NCI-H345 (cell line): ENCODE results near the gene MARCKSL1.
A peak's percentile ranks its signal among the peaks of the same experiment; 100 is the strongest.

ENCODE experiments used
- DNase-seq: peaks from one replicate; lab custom pipeline; 2025; lab: John Stamatoyannopoulos, UW

MARCKSL1 gene

GRCh38 chr1:32352831-32353383, 16.9 kb upstream of the MARCKSL1 start:
- DNase-seq = no peak

GRCh38 chr1:32352239-32352745, 16.3 kb upstream of the MARCKSL1 start:
- DNase-seq = no peak

- DNase-seq = peak; percentile 98
Measured at GRCh38 chr1:32351399-32352238, 15.6 kb upstream of the MARCKSL1 start.

- peak; percentile 84 for DNase-seq
Measured at GRCh38 chr1:32350785-32351398, 14.9 kb upstream of the MARCKSL1 start.

GRCh38 chr1:32349211-32349708, 13.2 kb upstream of the MARCKSL1 start:
- no peak for DNase-seq

GRCh38 chr1:32346532-32347157, 10.6 kb upstream of the MARCKSL1 start:
- no peak for DNase-seq

GRCh38 chr1:32345289-32345827, 9.3 kb upstream of the MARCKSL1 start:
- no peak for DNase-seq

- DNase-seq = no peak
Measured at GRCh38 chr1:32342704-32343103, 6.7 kb upstream of the MARCKSL1 start.

GRCh38 chr1:32341971-32342370, 5.9 kb upstream of the MARCKSL1 start:
- no peak for DNase-seq

GRCh38 chr1:32341186-32341757, 5.2 kb upstream of the MARCKSL1 start:
- no peak for DNase-seq

GRCh38 chr1:32339363-32339978, 3.4 kb upstream of the MARCKSL1 start:
- no peak for DNase-seq

- no peak for DNase-seq
Measured at GRCh38 chr1:32338637-32339145, 2.7 kb upstream of the MARCKSL1 start.

GRCh38 chr1:32337855-32338636, 2.0 kb upstream of the MARCKSL1 start:
- DNase-seq = no peak

- no peak for DNase-seq
Measured at GRCh38 chr1:32336963-32337675, 1.1 kb upstream of the MARCKSL1 start.

- DNase-seq = no peak
Measured at GRCh38 chr1:32336591-32336932, 529 bp upstream of the MARCKSL1 start.

GRCh38 chr1:32335535-32335789, 571 bp downstream of the MARCKSL1 start:
- no peak for DNase-seq

- peak; percentile 62 for DNase-seq
Measured at GRCh38 chr1:32334864-32335534, 1.0 kb downstream of the MARCKSL1 start.

- DNase-seq = no peak
Measured at GRCh38 chr1:32334274-32334861, 1.7 kb downstream of the MARCKSL1 start.
